PC-9 (cell line): ENCODE measurements around the gene EVL.

ENCODE experiments used
- CTCF ChIP-seq: fragments of 200-600 bp; sonication (generic); conservative IDR thresholded peaks from 2 replicates; pipeline ENCODE4 v1.6.1; 2017; ENCODE audit warnings: mixed run types, antibody characterized with exemption, mild to moderate bottlenecking, moderate library complexity
- EZH2 ChIP-seq: fragments of 200-600 bp; sonication (generic); IDR thresholded peaks from 2 replicates; pipeline ENCODE4 v1.8.0; 2017; ENCODE audit warnings: antibody characterized with exemption, low read depth

GRCh38 chr14:100135784-100136183 is 70.6 kb downstream of the EVL start:
- TF ChIP-seq CTCF, result no peak
- TF ChIP-seq EZH2, result no peak
